H1 (cell line): Measurements from ENCODE around the gene TGFBI.

Experiments used
- CTCF ChIP-seq, 3 experiments: IDR thresholded peaks; 1 replicate in 2 of 3; 2 replicates in 1 of 3; pipeline versions ENCODE4 v1.5.1 to v1.6.1; 2011; ENCODE audit warnings: low read length in 3 of 3, mild to moderate bottlenecking in 3 of 3, inconsistent platforms in 2 of 3, low read depth in 1 of 3, moderate library complexity in 1 of 3; ENCODE audit not compliant: insufficient read depth in 1 of 3; ENCODE audit errors: control extremely low read depth in 1 of 3
- JUND ChIP-seq: IDR thresholded peaks from 2 replicates; pipeline ENCODE4 v1.6.1; 2011; ENCODE audit warnings: mild to moderate bottlenecking, improper control_type of control experiment, low read length
- KDM1A ChIP-seq: fragments of 200-600, 300-600 bp; sonication (generic); IDR thresholded peaks from 2 replicates; pipeline ENCODE4 v1.7.1; 2016; ENCODE audit warnings: mild to moderate bottlenecking, low read length, borderline replicate concordance
- PHF8 ChIP-seq: fragments of 200-600 bp; sonication (generic); conservative IDR thresholded peaks from 2 replicates; pipeline ENCODE4 v1.7.1; 2012; ENCODE audit warnings: low read depth, mild to moderate bottlenecking, inconsistent platforms, low read length, moderate library complexity
- POLR2A ChIP-seq, 2 experiments: IDR thresholded peaks; 1 replicate in 1 of 2; 2 replicates in 1 of 2; pipeline ENCODE4 v1.6.1; 2011; ENCODE audit warnings: low read depth in 2 of 2, low read length in 2 of 2, mild to moderate bottlenecking in 2 of 2; ENCODE audit errors: control extremely low read depth in 1 of 2
- POLR2AphosphoS5 ChIP-seq: IDR thresholded peaks from 2 replicates; pipeline ENCODE4 v1.6.1; 2011; ENCODE audit warnings: low read depth, low read length
- RAD21 ChIP-seq, 2 experiments: IDR thresholded peaks in 1 of 2; conservative IDR thresholded peaks in 1 of 2; 2 replicates each; pipeline ENCODE4 v1.6.1; 2011; ENCODE audit warnings: low read depth in 2 of 2, low read length in 2 of 2, improper control_type of control experiment in 1 of 2, inconsistent platforms in 1 of 2, mild to moderate bottlenecking in 1 of 2, moderate library complexity in 1 of 2
- SAP30 ChIP-seq: fragments of 300-600 bp; sonication (generic); IDR thresholded peaks from 2 replicates; pipeline ENCODE4 v1.7.1; 2012; ENCODE audit warnings: low read length, moderate library complexity, mild to moderate bottlenecking, inconsistent platforms; ENCODE audit not compliant: insufficient read depth, insufficient replicate concordance
- SP1 ChIP-seq: IDR thresholded peaks from 2 replicates; pipeline ENCODE4 v1.6.1; 2011; ENCODE audit warnings: low read depth, low read length
- SRF ChIP-seq: IDR thresholded peaks from 2 replicates; pipeline ENCODE4 v1.6.1; 2011; ENCODE audit warnings: mild to moderate bottlenecking, low read depth, low read length, moderate library complexity
- TBP ChIP-seq: IDR thresholded peaks from 2 replicates; pipeline ENCODE4 v1.6.1; 2011; ENCODE audit warnings: low read depth, low read length, improper control_type of control experiment
- TCF12 ChIP-seq: IDR thresholded peaks from 2 replicates; pipeline ENCODE4 v1.6.1; 2011; ENCODE audit warnings: low read depth, mild to moderate bottlenecking, low read length
- YY1 ChIP-seq: IDR thresholded peaks from 2 replicates; pipeline ENCODE4 v1.6.1; 2011; ENCODE audit warnings: low read depth, mild to moderate bottlenecking, low read length
- ZNF274 ChIP-seq: IDR thresholded peaks from 2 replicates; pipeline ENCODE4 v1.7.0; 2012; ENCODE audit warnings: low read length, borderline replicate concordance; ENCODE audit errors: extremely low read depth

- TF ChIP-seq POLR2AphosphoS5 (no peak), POLR2A (IDR thresholded peaks at IDR 0.05; ENCODE audit: control extremely low read depth in 1 of 2, low read depth in 2 of 2, low read length in 2 of 2) (no peak), SRF (no peak), CTCF (IDR thresholded peaks at IDR 0.05; ENCODE audit: control extremely low read depth in 1 of 3, insufficient read depth in 1 of 3, low read depth in 1 of 3, low read length in 3 of 3) (no peak), RAD21 (IDR thresholded peaks at IDR 0.05 in 1 of 2, conservative IDR thresholded peaks at IDR 0.05 in 1 of 2; ENCODE audit: low read depth in 2 of 2, low read length in 2 of 2) (no peak), SP1 (no peak), YY1 (no peak), ZNF274 (no peak), TBP (no peak), SAP30 (no peak), PHF8 (no peak), KDM1A (no peak), TCF12 (no peak), JUND (no peak)
Observed at GRCh38 chr5:136035837-136036236, 7.0 kb downstream of the TGFBI start.
